SU-DHL-6 (cell line): ENCODE data around the gene NDC80.

Source experiments
- H2AFZ ChIP-seq: fragments of 200-600 bp; sonication (generic); 2 replicates; pipeline ENCODE4 v1.6.1; 2014; ENCODE audit warnings: low read depth, mild to moderate bottlenecking, moderate library complexity, mixed read lengths, antibody characterized with exemption, low read length; ENCODE audit not compliant: severe bottlenecking
- H3F3A ChIP-seq: fragments of 200-600 bp; shearing (Covaris generic); 2 replicates; pipeline ENCODE4 v1.6.0; 2016; ENCODE audit warnings: antibody characterized with exemption, mild to moderate bottlenecking; ENCODE audit not compliant: insufficient read depth
- H3K27ac ChIP-seq: fragments of 200-600 bp; sonication (generic); 2 replicates; pipeline ENCODE4 v1.5.1; 2016; ENCODE audit warnings: low read depth, mild to moderate bottlenecking, low read length, moderate library complexity, mixed read lengths
- H3K27me3 ChIP-seq: fragments of 200-600 bp; sonication (generic), shearing (Covaris generic); 2 replicates; pipeline ENCODE4 v1.6.0; 2014; ENCODE audit warnings: mild to moderate bottlenecking, low read length
- H3K36me3 ChIP-seq: fragments of 200-600 bp; sonication (generic); 2 replicates; pipeline ENCODE4 v1.6.1; 2014; ENCODE audit warnings: mild to moderate bottlenecking, low read length, mixed read lengths
- H3K4me2 ChIP-seq: fragments of 300-600, 200-600 bp; shearing (Covaris generic), sonication (generic); 2 replicates; pipeline ENCODE4 v1.6.0; 2014; ENCODE audit warnings: low read length, low read depth, mild to moderate bottlenecking; ENCODE audit not compliant: poor library complexity, severe bottlenecking
- H3K4me3 ChIP-seq: fragments of 200-600 bp; sonication (generic); 2 replicates; pipeline ENCODE4 v1.5.1; 2014; ENCODE audit warnings: antibody characterized with exemption, low read length, mild to moderate bottlenecking, mixed read lengths; ENCODE audit not compliant: insufficient read depth, poor library complexity, severe bottlenecking
- H3K79me2 ChIP-seq: fragments of 200-600 bp; sonication (generic); 2 replicates; pipeline ENCODE4 v1.6.1; 2014; ENCODE audit warnings: mild to moderate bottlenecking, low read length, moderate library complexity; ENCODE audit not compliant: insufficient read depth
- H3K9ac ChIP-seq: fragments of 200-600 bp; sonication (generic); 2 replicates; pipeline ENCODE4 v1.7.0; 2014; ENCODE audit warnings: mild to moderate bottlenecking, low read length
- H3K9me2 ChIP-seq: fragments of 200-600 bp; sonication (generic); replicated peaks from 2 replicates; pipeline ENCODE4 v1.6.1; 2014; ENCODE audit warnings: low read length; ENCODE audit not compliant: insufficient read depth
- H3K9me3 ChIP-seq: fragments of 200-600 bp; sonication (generic); 2 replicates; pipeline ENCODE4 v1.6.1; 2014; ENCODE audit warnings: low read length, mixed read lengths; ENCODE audit not compliant: insufficient read depth
- H4K20me1 ChIP-seq: fragments of 200-600 bp; sonication (generic); 2 replicates; pipeline ENCODE4 v1.6.1; 2014; ENCODE audit warnings: low read depth, mild to moderate bottlenecking, antibody characterized with exemption, low read length, moderate library complexity, mixed read lengths
- CTCF ChIP-seq: fragments of 200-600 bp; sonication (generic); IDR thresholded peaks from one replicate; pipeline ENCODE4 v1.5.1; 2017; ENCODE audit warnings: antibody characterized with exemption, mild to moderate bottlenecking, low read length, moderate library complexity; ENCODE audit not compliant: insufficient read depth, poor library complexity, severe bottlenecking
- EZH2phosphoT487 ChIP-seq: fragments of 200-600 bp; sonication (generic), shearing (Covaris generic); conservative IDR thresholded peaks from 2 replicates; pipeline ENCODE4 v1.6.1; 2018; ENCODE audit warnings: mild to moderate bottlenecking, antibody characterized with exemption, low read length, moderate library complexity, mixed read lengths

NDC80 gene

GRCh38 chr18:2529154-2529553, 42.2 kb upstream of the NDC80 start:
- Histone ChIP-seq H3K9me2 (no peaks in the 10 kb centered on the region), H3K27ac (no peak overlapping the region), H2AFZ (no peak overlapping the region), H3K4me2 (no peak overlapping the region), H3K27me3 (no peaks in the 10 kb centered on the region), H3K36me3 (no peaks in the 10 kb centered on the region), H3F3A (no peaks in the 10 kb centered on the region), H3K4me3 (no peak overlapping the region), H3K9ac (no peak overlapping the region), H3K9me3 (no peaks in the 10 kb centered on the region), H4K20me1 (no peaks in the 10 kb centered on the region), H3K79me2 (no peaks in the 10 kb centered on the region)
- TF ChIP-seq CTCF (no peak), EZH2phosphoT487 (no peak)

DNA sequence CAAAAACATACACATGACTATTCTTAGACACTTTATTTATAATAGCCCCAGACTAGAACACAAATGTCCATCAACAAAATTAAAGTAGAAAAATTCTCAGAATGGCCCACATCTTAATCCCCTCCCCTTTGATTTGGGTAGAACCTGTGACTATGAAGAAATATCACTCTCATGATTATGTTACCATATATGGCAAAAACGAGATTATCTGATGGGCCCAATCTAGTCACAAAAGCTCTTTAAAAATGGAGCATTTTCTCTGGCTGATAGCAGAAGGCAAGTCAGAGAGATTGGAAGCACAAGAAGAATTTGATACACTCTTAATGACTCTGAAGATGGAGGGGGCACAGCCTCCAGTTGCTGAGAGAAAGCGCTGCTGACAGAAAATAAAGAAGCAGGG, 39.6 kb upstream of the NDC80 start:
- Histone ChIP-seq H3K9ac (no peak overlapping the region), H3K27me3 (no peaks in the 10 kb centered on the region), H3K9me3 (no peaks in the 10 kb centered on the region), H3K4me3 (no peak overlapping the region), H4K20me1 (no peaks in the 10 kb centered on the region), H3K79me2 (no peaks in the 10 kb centered on the region), H3K4me2 (no peak overlapping the region), H3K36me3 (no peaks in the 10 kb centered on the region), H3K27ac (no peak overlapping the region), H2AFZ (no peak overlapping the region), H3F3A (no peaks in the 10 kb centered on the region), H3K9me2 (no peaks in the 10 kb centered on the region)
- TF ChIP-seq CTCF (no peak), EZH2phosphoT487 (no peak)

DNA sequence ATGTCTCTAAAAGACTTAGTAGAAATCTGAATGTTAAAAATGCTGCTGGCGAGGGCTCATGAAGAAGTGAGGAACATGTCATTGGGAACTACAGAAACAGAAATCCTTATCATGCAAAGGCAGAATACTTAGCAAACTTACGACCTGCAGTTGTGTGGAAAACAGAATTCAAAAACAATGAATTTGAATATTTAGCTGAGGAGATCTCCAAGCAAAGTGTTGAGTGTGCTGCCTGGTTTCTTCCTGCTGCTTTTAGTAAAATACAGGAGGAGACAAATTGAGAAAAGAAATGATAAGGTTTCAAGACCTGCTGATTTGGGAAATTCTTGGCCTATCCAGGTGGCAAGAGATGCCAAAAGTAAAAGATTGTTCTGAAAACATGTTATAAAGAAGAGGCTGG, 38.6 kb upstream of the NDC80 start:
- H3F3A ChIP-seq, result no peaks in the 10 kb centered on the region
- H2AFZ ChIP-seq, result no peak overlapping the region
- H3K36me3 ChIP-seq, result peaks cover 5% of the 10 kb centered on the region; the same call in 1 of the 2 replicates
- H3K79me2 ChIP-seq, result no peaks in the 10 kb centered on the region
- H3K9ac ChIP-seq, result no peak overlapping the region
- H3K4me2 ChIP-seq, result no peak overlapping the region
- TF ChIP-seq CTCF (no peak), EZH2phosphoT487 (no peak)
- no peaks in the 10 kb centered on the region for H3K9me3 ChIP-seq
- H3K9me2 ChIP-seq, result no peaks in the 10 kb centered on the region
- H3K27ac ChIP-seq, result no peak overlapping the region
- H4K20me1 ChIP-seq, result no peaks in the 10 kb centered on the region
- no peak overlapping the region for H3K4me3 ChIP-seq
- H3K27me3 ChIP-seq, result no peaks in the 10 kb centered on the region
